HG03342 (cell line): Measurements from ENCODE around the gene SCGN.
"Not testable (repeated sequence)": the region's sequence is repeated elsewhere in the genome, so short reads cannot be mapped to it uniquely, and the experiment has no call there.

ENCODE experiments used
- ATAC-seq: cut with Tn5 transposase; IDR thresholded peaks from one replicate; pipeline ENCODE4 v1.9.1; 2021; ENCODE audit warnings: mild to moderate bottlenecking, moderate library complexity; ENCODE audit not compliant: unreplicated experiment

Gene SCGN

DNA sequence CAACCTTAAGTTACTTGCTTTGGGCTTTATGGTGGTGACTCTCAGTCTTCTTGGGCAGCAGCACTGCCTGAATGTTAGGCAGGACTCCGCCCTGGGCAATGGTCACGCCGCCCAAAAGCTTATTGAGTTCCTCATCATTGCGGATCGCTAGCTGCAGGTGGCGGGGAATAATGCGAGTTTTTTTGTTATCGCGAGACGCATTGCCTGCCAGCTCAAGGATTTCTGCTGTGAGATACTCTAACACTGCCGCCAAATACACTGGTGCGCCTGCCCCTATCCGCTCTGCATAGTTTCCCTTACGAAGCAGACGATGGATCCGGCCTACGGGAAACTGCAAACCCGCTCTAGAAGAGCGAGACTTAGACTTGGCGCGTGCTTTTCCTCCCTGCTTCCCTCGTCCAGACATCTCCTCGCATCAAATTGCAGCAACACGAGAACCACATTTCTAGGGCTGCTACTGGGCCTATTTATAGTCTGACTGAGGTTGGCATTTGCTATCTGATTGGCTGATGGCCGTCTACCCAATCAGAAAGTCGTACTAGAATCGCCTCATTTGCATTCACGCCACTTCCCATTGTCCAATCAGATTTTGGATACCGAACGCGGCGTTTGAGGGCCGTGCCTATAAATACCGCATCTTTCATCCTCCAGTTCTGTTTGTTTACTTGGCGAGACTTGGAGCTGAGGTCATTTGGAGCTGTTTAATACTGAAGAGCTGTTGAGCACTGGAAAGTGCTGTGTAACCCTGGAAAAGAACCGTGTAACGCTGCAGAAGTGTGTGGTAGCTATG is 74.3 kb downstream of the SCGN start:
- no peak for ATAC-seq

DNA sequence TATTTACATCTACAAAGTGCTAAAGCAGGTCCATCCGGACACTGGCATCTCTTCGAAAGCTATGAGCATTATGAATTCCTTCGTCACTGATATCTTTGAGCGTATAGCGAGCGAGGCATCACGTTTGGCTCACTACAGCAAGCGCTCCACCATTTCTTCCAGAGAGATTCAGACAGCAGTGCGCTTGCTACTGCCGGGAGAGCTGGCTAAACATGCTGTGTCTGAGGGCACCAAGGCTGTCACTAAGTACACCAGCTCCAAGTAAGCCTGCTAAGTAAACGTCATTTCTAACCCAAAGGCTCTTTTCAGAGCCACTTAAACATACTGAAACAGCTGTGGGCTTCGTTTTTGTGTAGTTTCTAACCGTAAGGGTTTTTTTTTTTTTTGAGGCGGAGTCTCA is 75.0 kb downstream of the SCGN start:
- no peak for ATAC-seq

DNA sequence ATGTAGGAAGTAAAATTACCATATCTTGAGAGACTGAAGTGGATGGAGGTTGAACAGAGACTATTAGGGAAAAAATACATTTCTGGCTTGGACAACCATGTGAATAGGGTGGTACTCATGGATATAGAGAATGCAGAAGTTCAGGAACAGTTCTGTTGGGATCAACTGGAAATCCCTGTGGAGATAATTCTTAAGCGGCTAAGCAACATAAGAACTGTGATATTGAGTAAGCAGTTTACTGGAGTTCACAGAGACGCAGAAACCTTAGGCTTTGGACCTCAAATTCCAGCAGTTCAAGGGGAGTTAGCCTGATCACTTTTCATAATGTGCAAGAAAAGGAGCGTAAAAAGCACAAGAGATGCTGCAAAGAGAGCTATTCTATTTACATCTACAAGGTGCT is 78.9 kb downstream of the SCGN start:
- ATAC-seq = no peak

DNA sequence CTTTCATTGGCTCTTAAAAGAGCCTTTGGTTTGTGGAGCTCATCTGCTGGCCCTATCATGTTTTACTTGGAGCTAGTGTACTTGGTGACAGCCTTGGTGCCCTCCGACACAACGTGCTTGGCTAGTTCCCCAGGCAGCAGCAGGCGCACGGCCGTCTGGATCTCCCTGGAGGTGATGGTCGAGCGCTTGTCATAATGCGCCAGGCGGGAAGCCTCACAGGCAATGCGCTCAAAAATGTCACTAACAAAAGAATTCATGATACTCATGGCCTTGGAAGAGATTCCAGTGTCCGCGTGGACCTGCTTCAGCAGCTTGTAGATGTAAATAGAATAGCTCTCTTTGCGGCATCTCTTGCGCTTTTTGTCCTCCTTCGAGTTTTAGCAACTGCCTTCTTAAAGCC is 79.7 kb downstream of the SCGN start:
- no peak for ATAC-seq

DNA sequence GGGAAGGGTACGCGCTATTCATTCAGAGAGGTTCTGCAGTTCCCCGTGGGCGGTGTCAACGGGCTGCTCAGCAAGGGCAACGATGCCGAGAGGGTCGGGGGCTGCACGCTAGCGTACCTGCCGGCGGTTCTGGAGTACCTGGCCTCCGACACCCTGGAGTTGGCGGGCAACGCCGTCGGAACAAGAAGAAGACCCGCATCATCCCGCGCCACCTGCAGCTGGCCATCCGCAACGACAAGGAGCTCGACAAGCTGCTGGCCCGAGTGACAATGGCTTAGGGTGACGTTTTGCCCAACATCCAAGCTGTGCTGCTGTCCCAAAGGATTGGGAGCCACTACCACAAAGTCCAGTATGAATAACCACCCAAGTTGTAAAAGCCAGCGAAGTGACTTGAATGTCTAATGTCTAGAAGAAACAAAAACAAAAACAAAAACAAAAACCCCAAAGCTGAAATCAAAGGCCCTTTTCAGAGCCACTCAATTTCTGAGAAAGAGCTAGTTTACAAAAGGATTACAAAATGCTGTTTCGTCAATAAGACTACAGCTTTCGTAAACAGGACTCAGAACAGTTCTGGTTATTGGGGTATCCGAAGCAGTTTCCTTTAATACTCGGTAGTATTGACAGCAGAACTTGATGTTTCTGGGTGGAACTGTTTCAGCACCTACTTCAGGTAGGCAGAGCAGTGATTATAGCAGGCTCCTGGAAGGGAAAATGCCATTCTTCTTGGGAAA is 80.6 kb downstream of the SCGN start:
- ATAC-seq = no peak

DNA sequence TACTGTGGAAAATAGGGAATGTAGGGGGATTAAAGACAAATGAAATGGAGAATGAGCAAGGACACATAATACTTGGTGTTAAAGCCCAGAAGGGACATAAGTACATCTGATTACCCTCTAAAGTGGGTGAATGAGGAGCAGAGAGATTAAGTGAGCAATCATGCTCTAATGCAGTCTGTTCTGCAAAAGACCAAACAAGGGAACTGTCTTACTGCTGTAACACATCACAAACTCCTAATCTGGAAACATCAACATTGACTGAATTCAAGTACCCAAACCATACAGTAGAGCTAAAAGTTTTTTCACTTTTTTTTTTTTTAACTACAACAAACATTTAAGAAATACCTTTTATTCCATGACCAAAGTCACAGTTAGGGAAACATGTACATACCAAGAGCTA is 83.2 kb downstream of the SCGN start:
- no peak for ATAC-seq

DNA sequence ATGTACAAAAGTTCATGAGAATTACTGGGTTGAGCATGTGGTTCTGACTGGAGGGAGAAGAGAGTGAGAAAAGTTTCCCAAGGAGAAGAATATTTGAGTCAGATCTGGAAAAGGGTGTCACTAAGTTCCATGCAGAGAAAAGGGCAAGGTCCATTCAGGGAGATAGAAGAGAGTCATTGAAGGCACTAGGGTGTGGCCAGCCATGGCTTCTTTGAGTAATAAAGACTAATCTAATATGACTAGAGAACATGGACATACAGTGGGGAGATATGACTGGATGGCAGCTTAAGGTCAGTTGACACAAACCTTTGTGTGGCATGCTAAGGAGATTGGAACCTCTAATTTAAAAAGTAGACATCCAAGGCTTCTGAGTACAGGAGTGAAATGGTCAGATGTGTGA is 91.9 kb downstream of the SCGN start:
- ATAC-seq = no peak

DNA sequence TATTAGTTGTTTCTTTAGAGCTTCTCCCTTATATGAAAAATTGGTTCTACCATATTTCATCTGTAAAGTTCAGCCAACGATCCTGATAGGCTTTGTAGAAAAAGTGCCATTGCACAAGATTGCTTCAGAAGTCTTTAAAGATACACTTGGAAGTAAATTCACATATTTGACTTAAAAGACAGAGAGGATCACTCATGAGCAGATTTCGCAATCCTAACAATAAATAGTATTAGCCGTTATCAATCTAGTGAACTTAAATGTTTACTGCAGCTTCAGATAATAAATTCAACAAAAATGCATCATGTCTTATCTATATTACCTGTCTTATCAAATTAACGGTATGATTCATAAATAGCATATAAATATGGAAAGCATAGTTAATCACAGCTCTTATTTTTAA is 93.8 kb downstream of the SCGN start:
- ATAC-seq = no peak

DNA sequence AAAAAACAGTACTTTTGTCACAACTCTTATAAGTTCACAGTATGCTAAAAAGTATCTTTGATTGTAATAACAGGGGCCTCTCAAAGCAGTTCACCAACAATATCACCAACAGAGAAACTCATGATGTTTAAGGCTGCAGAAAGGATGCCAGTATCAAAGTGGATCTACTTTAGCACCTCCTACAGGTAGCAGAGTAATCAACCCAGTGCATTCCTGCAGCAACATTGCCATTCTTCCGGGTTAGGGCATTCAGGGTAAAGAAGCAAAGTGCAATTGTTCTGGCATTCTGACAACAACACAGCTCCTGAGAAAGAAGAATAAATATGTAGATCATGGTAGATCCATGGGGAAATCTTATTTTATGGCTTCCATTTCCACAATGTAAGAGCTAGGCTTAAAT is 95.0 kb downstream of the SCGN start:
- no peak for ATAC-seq

DNA sequence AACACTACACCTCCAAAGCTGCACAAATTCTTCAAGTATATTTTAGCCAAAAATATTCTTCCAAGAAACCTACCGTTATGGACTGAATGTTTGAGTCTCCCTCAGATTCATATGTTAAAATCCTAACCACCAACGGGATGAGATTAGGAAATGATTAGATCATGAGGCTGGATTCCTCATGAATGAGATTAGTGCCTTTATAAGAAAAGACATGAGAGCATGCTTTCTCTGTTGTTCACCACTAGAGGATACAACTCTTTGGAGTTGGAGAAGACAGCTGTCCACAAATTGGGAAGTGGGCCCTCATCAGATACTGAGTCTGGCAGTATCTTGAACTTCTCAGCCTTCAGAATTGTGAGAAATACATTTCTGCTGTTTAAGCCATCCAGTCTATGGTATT is 95.5 kb downstream of the SCGN start:
- ATAC-seq = no peak

DNA sequence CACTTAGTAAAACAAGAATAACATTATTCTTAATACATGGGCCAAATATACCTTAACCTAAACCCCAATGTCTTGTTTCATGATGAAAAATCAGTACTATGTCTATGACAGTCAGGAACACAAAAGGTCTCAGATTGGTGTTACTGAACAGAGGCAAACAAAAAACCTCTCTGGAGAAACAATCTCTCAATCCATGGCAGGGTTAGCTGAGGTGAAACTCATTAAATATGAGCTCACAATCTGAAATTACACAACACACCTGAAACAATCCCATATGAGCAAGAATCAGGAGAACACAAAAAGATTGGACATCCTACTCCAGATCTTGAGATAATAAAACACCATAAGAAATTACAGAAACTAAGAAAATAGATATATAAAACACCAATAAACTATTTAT is 96.0 kb downstream of the SCGN start:
- ATAC-seq = no peak

DNA sequence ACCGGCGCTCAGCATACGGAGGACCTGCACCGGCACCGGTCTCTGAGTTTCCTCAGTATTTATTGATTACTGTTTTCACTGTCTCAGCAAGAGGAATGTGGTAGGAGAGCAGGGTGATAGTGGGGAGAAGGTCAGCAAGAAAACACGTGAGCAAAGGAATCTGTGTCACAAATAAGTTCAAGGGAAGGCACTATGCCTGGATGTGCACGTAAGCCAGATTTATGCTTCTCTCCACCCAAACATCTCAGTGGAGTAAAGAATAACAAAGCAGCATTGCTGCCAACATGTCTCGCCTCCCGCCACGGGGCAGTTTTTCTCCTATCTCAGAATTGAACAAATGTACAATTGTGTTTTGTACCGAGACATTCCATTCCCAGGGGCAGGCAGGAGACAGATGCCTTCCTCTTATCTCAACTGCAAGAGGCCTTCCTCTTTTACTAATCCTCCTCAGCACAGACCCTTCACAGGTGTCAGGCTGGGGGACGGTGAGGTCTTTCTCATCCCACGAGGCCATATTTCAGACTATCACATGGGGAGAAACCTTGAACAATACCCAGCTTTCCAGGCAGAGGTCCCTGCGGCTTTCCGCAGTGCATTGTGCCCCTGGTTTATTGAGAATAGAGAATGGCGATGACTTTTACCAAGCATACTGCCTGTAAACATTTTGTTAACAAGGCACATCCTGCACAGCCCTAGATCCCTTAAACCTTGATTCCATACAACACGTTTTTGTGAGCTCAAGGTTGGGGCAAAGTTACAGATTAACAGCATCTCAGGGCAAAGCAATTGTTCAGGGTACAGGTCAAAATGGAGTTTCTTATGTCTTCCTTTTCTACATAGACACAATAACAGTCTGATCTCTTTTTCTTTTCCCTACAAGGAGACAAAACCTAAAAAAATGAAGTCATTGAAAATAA is 96.8 kb downstream of the SCGN start:
- ATAC-seq = not testable (repeated sequence)

DNA sequence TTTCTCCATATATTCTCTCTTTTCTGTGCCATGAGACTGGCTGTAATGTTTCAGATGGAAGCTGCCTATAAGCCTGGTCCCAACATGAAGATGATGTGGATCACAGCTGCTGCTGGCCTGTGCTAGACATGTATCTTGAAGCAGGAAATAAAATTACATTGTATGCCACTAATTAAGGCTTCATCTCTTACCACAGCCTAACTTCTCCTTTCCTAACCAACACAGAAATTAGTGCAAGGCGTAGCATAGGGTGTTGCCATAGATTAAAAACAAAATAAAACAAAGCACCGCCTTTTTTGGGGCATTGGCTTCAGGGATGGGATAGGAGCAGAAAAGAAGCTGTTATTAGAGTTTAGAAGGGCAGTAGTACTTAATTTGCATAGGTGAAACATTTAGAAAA is 97.8 kb downstream of the SCGN start:
- no peak for ATAC-seq

DNA sequence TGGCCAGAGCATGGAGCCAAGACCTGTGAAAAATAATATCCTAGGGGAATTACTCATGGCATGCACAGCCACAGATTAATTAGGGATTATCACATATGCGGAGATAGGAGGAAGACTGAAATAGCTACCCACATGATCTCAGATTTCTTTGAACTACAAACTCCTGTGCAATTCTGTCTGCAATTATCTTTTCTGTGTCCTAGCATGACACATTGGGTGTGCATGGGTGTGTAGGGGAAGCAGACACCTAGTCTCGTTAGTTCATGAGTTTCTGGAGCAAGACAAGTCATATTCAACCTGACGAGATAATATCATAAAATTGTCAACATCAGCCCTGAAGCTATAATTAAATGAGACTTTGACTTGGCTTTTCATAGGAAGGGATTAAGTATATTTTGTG is 98.9 kb downstream of the SCGN start:
- no peak for ATAC-seq
